ENCODE data around the gene SHROOM2. TPM values are rescaled to one million over a fixed set of nuclear protein-coding genes. Genes with fewer than 3 reads are reported as not detected.

Gene SHROOM2
- total RNA-seq, 1 donor from 2014 or later: 9.6 TPM

DNA sequence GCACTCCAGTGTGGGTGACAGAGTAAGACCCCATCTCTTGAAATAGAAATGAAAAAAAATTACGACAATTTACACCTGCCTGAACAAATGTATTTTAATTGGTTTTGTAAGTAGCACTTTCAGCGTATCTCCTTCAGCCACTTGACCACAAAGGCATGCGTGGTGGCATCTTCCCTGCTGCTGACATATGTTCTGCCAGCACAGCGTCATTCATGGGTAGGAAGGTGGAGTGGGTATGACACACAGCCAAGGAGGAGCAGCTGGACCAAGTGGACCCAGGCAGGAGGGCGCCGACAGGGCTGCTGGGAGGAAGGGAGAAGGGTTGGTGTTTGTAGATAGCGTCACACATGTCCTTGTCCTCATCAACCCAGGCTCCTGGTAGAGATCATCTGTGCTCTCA is 152.3 kb downstream of the SHROOM2 start:
- no peak overlapping the region for H3K4me3 ChIP-seq
- H3K9me3 ChIP-seq: no peaks in the 10 kb centered on the region
- H3K27ac ChIP-seq: no peak overlapping the region
- intact Hi-C loops (cut with DNase I): no loop called here
- TF ChIP-seq, protein P1, sequence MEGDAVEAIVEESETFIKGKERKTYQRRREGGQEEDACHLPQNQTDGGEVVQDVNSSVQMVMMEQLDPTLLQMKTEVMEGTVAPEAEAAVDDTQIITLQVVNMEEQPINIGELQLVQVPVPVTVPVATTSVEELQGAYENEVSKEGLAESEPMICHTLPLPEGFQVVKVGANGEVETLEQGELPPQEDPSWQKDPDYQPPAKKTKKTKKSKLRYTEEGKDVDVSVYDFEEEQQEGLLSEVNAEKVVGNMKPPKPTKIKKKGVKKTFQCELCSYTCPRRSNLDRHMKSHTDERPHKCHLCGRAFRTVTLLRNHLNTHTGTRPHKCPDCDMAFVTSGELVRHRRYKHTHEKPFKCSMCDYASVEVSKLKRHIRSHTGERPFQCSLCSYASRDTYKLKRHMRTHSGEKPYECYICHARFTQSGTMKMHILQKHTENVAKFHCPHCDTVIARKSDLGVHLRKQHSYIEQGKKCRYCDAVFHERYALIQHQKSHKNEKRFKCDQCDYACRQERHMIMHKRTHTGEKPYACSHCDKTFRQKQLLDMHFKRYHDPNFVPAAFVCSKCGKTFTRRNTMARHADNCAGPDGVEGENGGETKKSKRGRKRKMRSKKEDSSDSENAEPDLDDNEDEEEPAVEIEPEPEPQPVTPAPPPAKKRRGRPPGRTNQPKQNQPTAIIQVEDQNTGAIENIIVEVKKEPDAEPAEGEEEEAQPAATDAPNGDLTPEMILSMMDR (IDR thresholded peaks at IDR 0.05): no peak
- ATAC-seq (no peak), DNase-seq (no peak)
- H3K27me3 ChIP-seq: no peaks in the 10 kb centered on the region
- no peaks in the 10 kb centered on the region for H3K4me1 ChIP-seq
- H3K36me3 ChIP-seq: no peaks in the 10 kb centered on the region

- H3K27me3 ChIP-seq: no peaks in the 10 kb centered on the region
- no peaks in the 10 kb centered on the region for H3K9me3 ChIP-seq
- ATAC-seq (no peak), DNase-seq (no peak)
- no peak overlapping the region for H3K27ac ChIP-seq
- intact Hi-C loops (cut with DNase I): no loop called here
- TF ChIP-seq, protein P1 (IDR thresholded peaks at IDR 0.05): no peak
- H3K4me1 ChIP-seq: no peaks in the 10 kb centered on the region
- H3K36me3 ChIP-seq: no peaks in the 10 kb centered on the region
- no peak overlapping the region for H3K4me3 ChIP-seq
Observed at GRCh38 chrX:9940421-9940820, 154.2 kb downstream of the SHROOM2 start.

- Histone ChIP-seq H3K36me3 (no peaks in the 10 kb centered on the region), H3K4me3 (no peak overlapping the region), H3K27me3 (no peaks in the 10 kb centered on the region), H3K4me1 (no peaks in the 10 kb centered on the region), H3K27ac (no peak overlapping the region), H3K9me3 (no peaks in the 10 kb centered on the region)
- TF ChIP-seq, protein P1 (IDR thresholded peaks at IDR 0.05): no peak
- ATAC-seq (no peak), DNase-seq (no peak)
- intact Hi-C loops (cut with DNase I): no loop called here
Observed at GRCh38 chrX:9942086-9942485, 155.9 kb downstream of the SHROOM2 start.

DNA sequence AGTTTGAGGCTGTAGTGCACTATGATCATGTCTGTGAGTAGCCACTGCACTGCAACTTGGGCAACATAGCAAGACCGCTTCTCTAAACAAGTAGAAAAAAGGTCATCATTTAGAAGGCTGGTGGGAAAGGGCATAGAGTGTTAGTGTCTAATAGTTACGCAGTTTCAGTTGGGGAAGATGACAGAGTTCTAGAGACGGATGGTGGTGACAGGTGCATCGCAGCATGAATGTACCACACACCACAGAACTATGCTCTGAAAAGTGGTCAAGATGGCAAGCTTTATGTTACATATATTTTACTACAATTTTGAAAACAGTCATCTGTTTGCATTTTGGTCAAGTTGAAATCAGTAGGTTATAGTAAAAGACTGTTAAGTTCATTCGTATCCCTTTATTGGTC is 157.2 kb downstream of the SHROOM2 start:
- Histone ChIP-seq H3K27me3 (no peaks in the 10 kb centered on the region), H3K4me1 (no peaks in the 10 kb centered on the region), H3K36me3 (no peaks in the 10 kb centered on the region), H3K4me3 (no peak overlapping the region), H3K27ac (no peak overlapping the region), H3K9me3 (no peaks in the 10 kb centered on the region)
- ATAC-seq (no peak), DNase-seq (no peak)
- TF ChIP-seq, protein P1 (IDR thresholded peaks at IDR 0.05): no peak
- intact Hi-C loops (cut with DNase I): no loop called here

DNA sequence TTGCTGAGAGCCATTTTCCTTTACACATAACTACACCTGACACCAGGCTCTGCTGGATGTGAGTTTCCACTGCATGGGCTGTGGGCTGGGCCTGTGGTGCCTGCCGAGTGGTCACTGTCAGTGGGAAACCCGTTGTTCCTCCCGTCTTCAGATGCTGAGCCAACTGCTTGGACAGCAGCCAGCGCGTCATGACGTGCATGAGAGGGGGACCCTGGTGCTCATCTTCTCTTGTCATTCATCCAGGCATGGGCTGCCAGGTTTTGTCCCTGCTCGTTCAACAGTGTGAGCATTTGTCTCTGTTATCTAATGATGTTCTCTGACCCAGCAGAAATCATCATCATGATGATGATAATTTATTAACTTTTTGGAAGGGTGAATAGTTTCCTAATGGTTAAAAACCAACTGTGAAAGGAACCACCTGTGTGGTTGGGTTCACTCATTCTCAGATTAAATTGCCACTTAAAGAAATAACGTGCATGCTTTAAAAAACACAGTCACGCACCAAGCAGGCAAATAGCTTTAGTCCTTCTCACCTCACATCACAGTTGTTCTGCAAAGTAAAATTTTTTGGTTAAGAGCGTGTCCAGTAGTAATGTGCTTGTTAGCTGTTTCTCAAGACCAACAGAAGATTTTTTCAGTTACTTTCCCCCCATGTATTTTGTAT is 161.0 kb downstream of the SHROOM2 start:
- TF ChIP-seq, protein P1 (IDR thresholded peaks at IDR 0.05): no peak
- no peaks in the 10 kb centered on the region for H3K36me3 ChIP-seq
- no peak for DNase-seq
- no peaks in the 10 kb centered on the region for H3K27me3 ChIP-seq
- H3K4me3 ChIP-seq: no peak overlapping the region
- no peak for ATAC-seq
- intact Hi-C loops (cut with DNase I): no loop called here
- H3K4me1 ChIP-seq: no peaks in the 10 kb centered on the region
- H3K27ac ChIP-seq: no peak overlapping the region
- no peaks in the 10 kb centered on the region for H3K9me3 ChIP-seq

GRCh38 chrX:9948406-9948805 is 162.2 kb downstream of the SHROOM2 start:
- no peaks in the 10 kb centered on the region for H3K9me3 ChIP-seq
- TF ChIP-seq, protein P1 (IDR thresholded peaks at IDR 0.05): no peak
- H3K27ac ChIP-seq: no peak overlapping the region
- no peaks in the 10 kb centered on the region for H3K36me3 ChIP-seq
- no peak for DNase-seq
- no peak overlapping the region for H3K4me3 ChIP-seq
- no peaks in the 10 kb centered on the region for H3K27me3 ChIP-seq
- no peaks in the 10 kb centered on the region for H3K4me1 ChIP-seq
- ATAC-seq: no peak
- intact Hi-C loops (cut with DNase I): no loop called here

Data from upper lobe of right lung (tissue), 1 donor.